OCI-LY3 (cell line): ENCODE measurements around the gene DECR2.

Experiments
- H2AFZ ChIP-seq: fragments of 200-600, 300-600 bp; shearing (Covaris generic); 2 replicates; pipeline ENCODE4 v1.6.0; 2014; ENCODE audit warnings: antibody characterized with exemption, low read depth, low read length
- H3K27ac ChIP-seq: fragments of 200-600, 300-600 bp; sonication (generic); 2 replicates; pipeline ENCODE4 v1.5.1; 2014; ENCODE audit warnings: mild to moderate bottlenecking, low read length, moderate library complexity, mixed read lengths
- H3K27me3 ChIP-seq: fragments of 200-600, 300-600 bp; sonication (generic); 2 replicates; pipeline ENCODE4 v1.6.1; 2014; ENCODE audit warnings: low read depth, low read length, mixed read lengths
- H3K36me3 ChIP-seq: fragments of 200-600, 300-600 bp; sonication (generic); replicated peaks from 2 replicates; pipeline ENCODE3; 2014; ENCODE audit warnings: low read depth, low read length, mixed read lengths
- H3K4me1 ChIP-seq: fragments of 300-600, 200-600 bp; sonication (generic); 2 replicates; pipeline ENCODE4 v1.6.1; 2014; ENCODE audit warnings: low read length, mixed read lengths
- H3K4me2 ChIP-seq: fragments of 200-600, 300-600 bp; sonication (generic); 2 replicates; pipeline ENCODE4 v1.6.1; 2014; ENCODE audit warnings: low read length, mixed read lengths
- H3K4me3 ChIP-seq: fragments of 300-600, 200-600 bp; sonication (generic); 2 replicates; pipeline ENCODE4 v1.5.1; 2014; ENCODE audit warnings: antibody characterized with exemption, mild to moderate bottlenecking, low read length, moderate library complexity
- H3K79me2 ChIP-seq: fragments of 300-600, 200-600 bp; shearing (Covaris generic); 2 replicates; pipeline ENCODE4 v1.6.1; 2014; ENCODE audit warnings: mild to moderate bottlenecking, low read length, mixed read lengths
- H3K9ac ChIP-seq: fragments of 300-600, 200-600 bp; shearing (Covaris generic); 2 replicates; pipeline ENCODE4 v1.6.0; 2014; ENCODE audit warnings: mild to moderate bottlenecking, low read length, moderate library complexity
- H3K9me3 ChIP-seq: fragments of 200-600, 300-600 bp; shearing (Covaris generic); 2 replicates; pipeline ENCODE4 v1.6.1; 2014; ENCODE audit warnings: low read length, mixed read lengths; ENCODE audit not compliant: insufficient read depth
- H4K20me1 ChIP-seq: fragments of 200-600, 300-600 bp; sonication (generic); 2 replicates; pipeline ENCODE4 v1.6.1; 2016; ENCODE audit warnings: low read length, mixed read lengths; ENCODE audit not compliant: insufficient read depth
- EZH2phosphoT487 ChIP-seq: fragments of 200-600 bp; shearing (Covaris generic); IDR thresholded peaks from 2 replicates; pipeline ENCODE4 v1.6.1; 2018; ENCODE audit warnings: antibody characterized with exemption, mixed run types, low read depth
- TF ChIP-seq, protein P1 (sequence below): fragments of 200-600, 300-600 bp; sonication (generic); IDR thresholded peaks from 2 replicates; pipeline ENCODE4 v1.5.1; 2014; ENCODE audit warnings: antibody characterized with exemption, low read length, low read depth

The DECR2 gene, protein sequence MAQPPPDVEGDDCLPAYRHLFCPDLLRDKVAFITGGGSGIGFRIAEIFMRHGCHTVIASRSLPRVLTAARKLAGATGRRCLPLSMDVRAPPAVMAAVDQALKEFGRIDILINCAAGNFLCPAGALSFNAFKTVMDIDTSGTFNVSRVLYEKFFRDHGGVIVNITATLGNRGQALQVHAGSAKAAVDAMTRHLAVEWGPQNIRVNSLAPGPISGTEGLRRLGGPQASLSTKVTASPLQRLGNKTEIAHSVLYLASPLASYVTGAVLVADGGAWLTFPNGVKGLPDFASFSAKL

DNA sequence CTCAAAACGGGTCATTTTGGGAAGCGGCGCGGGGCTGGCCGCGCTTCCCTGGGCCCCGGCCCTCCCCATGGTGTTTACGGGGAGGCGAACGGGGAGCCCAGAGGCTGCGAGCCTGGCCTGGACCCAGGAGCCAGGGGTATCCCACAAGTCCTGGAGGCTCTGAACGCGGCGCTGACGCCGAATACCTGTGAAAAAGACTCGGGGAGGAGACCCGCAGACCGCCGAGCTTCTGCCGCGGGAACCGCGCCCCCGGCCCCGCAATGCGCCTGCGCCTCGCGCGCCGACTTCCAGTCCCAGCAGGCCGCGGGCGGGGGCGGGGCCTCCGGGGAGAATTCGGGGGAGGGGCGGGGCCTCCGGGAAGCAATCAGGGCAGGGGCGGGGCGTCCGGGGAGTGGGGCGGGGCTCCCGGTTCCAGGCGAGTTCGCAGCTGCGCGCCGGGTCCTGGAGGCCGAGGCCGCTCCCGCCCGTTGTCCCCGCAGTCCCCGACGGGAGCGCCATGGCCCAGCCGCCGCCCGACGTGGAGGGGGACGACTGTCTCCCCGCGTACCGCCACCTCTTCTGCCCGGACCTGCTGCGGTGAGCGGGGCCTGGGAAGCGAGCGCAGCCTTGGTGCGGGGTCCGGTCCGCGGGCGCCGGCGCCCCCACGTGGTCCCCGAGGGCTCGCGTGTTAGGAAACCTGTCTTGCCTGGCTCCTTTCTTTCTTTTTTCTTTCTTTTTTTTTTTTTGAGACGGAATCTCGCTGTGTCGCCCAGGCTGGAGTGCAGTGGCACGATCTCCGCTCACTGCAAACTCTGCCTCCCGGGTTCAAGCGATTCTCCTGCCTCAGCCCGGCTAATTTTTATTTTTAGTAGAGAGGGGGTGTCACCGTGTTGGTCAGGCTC lies at the start of gene DECR2:
TSS of gene DECR2 (plus strand) at position 418 of the 881 bp plus-strand sequence. CDS start at position 497, 79 bp downstream.
- H3K27me3 ChIP-seq = no peaks in the 10 kb centered on the region
- peaks cover 21% of the 10 kb centered on the region for H3K79me2 ChIP-seq
- H3K36me3 ChIP-seq = peaks cover 6% of the 10 kb centered on the region
- peak within 1 kb of the TSS; percentile 80 for H3K27ac ChIP-seq
- H2AFZ ChIP-seq = peak within 1 kb of the TSS; percentile 71; the same call in 1 of the 2 replicates
- H3K4me1 ChIP-seq = peaks cover 25% of the 10 kb centered on the region
- H3K9ac ChIP-seq = peak within 1 kb of the TSS; percentile 83
- peaks cover 4% of the 10 kb centered on the region; the same call in 1 of the 2 replicates for H4K20me1 ChIP-seq
- no peak for TF ChIP-seq EZH2phosphoT487
- TF ChIP-seq, protein P1, sequence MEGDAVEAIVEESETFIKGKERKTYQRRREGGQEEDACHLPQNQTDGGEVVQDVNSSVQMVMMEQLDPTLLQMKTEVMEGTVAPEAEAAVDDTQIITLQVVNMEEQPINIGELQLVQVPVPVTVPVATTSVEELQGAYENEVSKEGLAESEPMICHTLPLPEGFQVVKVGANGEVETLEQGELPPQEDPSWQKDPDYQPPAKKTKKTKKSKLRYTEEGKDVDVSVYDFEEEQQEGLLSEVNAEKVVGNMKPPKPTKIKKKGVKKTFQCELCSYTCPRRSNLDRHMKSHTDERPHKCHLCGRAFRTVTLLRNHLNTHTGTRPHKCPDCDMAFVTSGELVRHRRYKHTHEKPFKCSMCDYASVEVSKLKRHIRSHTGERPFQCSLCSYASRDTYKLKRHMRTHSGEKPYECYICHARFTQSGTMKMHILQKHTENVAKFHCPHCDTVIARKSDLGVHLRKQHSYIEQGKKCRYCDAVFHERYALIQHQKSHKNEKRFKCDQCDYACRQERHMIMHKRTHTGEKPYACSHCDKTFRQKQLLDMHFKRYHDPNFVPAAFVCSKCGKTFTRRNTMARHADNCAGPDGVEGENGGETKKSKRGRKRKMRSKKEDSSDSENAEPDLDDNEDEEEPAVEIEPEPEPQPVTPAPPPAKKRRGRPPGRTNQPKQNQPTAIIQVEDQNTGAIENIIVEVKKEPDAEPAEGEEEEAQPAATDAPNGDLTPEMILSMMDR = peak; percentile 66
- H3K9me3 ChIP-seq = no peaks in the 10 kb centered on the region
- peak within 1 kb of the TSS; percentile 89 for H3K4me3 ChIP-seq
- H3K4me2 ChIP-seq = peak within 1 kb of the TSS; percentile 95

DNA sequence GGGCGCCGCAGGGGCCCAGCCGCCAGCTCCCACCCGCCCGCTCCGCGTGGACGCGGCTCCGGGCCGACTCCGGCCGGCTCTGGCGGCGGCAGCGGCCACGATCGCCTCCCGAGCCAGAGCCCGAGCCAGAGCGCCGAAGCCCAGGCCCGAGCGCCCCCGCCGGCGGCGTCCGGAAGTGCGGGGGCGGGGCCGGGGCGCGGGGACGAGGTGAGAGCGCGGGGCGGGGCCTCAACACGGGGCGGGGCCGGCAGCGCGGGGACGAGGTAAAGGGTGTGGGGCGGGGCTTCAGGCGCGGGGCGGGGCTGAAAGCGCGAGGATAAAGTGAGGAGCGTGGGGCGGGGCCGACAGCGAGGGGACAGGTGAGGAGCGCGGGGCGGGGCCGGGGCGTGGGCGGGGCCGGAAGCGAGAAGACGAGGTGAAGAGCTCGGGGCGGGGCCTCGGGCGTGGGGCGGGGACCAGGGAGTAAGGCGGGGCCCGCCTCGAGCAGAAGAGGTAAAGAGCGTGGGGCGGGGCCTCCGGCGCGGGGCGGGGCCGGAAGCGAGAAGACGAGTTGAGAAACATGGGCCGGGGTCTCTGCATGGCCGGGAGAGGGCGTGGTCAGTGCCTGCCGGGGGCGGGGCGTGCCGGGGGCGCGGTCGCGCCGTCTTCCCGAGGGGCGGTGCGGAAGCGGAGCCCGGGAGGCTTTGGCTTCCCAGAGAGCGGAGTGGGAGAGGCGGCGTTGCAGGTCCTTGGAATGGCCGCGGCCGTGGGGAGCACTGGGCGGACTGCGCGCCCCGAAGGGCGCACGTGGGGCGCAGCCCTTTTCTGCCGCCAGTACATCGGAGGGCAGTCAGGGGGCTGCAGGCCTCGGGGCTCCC lies 48.9 kb upstream of the DECR2 start, which contains the start of gene AXIN1:
TSS of gene AXIN1 (minus strand) at position 177 of the 857 bp plus-strand sequence. CDS start 5,698 bp downstream, outside the sequence.
- H3K9me3 ChIP-seq = no peaks in the 10 kb centered on the region
- peaks cover 6% of the 10 kb centered on the region for H3K36me3 ChIP-seq
- H4K20me1 ChIP-seq = peaks cover 13% of the 10 kb centered on the region
- H3K4me3 ChIP-seq = peak within 1 kb of the TSS; percentile 91
- H3K27ac ChIP-seq = no peak within 1 kb of the TSS
- peak within 1 kb of the TSS; percentile 84 for H3K9ac ChIP-seq
- H3K4me2 ChIP-seq = peak within 1 kb of the TSS; percentile 75
- H3K79me2 ChIP-seq = peaks cover 40% of the 10 kb centered on the region
- no peak for TF ChIP-seq EZH2phosphoT487
- TF ChIP-seq, protein P1 = peak; percentile 22
- no peak within 1 kb of the TSS for H2AFZ ChIP-seq
- H3K27me3 ChIP-seq = no peaks in the 10 kb centered on the region
- peaks cover 5% of the 10 kb centered on the region for H3K4me1 ChIP-seq

DNA sequence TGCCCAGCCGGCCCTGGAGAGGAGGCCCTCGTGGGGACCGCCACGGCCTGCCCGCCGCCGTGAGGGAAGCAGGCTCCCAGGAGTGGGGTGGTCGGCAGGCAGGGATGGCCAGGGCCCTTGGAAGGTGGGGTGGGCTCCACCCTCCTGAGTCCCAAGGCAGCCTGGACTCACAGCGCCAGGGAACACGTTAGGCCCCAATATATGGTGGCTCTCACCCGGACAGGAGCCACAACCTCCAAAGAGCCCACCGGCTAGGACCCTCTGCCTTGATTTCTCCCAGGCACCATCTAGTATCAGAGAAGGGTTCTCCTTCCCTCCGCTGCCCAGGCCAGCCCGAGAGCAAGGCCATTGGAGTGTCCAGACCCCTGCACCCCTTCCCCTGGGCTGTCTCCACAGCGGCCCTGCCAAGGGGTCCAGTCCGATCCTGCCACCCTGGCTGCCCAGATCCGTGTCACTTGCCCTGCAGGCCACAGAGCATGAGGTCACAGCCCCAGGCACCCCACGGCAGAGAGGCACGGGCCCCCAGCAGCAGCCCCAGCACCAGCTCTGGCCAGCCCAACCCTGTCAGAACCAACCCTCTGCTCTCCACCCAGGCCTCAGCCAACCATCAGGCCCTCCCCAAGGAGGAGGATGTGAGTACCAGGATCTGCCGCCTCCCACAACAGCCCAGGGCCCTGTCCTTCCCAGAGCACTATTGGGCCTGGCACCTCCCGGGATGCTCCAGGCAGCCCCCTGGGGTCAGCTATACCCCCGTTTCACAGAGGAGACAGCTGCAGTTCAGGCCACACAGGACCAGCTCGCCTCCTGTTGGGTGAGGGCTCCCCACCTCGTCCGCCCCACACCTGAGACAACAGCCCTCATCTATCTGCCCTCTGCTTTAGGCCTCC lies 48.0 kb upstream of the DECR2 start:
- no peak overlapping the region for H2AFZ ChIP-seq
- no peaks in the 10 kb centered on the region for H3K9me3 ChIP-seq
- H3K4me2 ChIP-seq = peak overlapping the region; percentile 75

More for the DNA sequence above, 48.0 kb upstream of the DECR2 start:
- Histone ChIP-seq H3K36me3 (peaks cover 6% of the 10 kb centered on the region), H3K27ac (no peak overlapping the region), H3K4me3 (peak overlapping the region; percentile 75), H3K4me1 (peaks cover 5% of the 10 kb centered on the region), H3K79me2 (peaks cover 32% of the 10 kb centered on the region), H3K9ac (0 out of 2 replicates have a peak overlapping the region, but pooled peaks have one; percentile 10), H4K20me1 (peaks cover 6% of the 10 kb centered on the region; the same call in 1 of the 2 replicates), H3K27me3 (no peaks in the 10 kb centered on the region)
- no peak for TF ChIP-seq EZH2phosphoT487
- TF ChIP-seq, protein P1 = no peak
